ENCODE measurements around the gene C16orf90. TPM values are rescaled to one million over a fixed set of nuclear protein-coding genes. Genes with fewer than 3 reads are reported as not detected.

C16orf90 gene
- total and polyA plus RNA-seq, 2 donors (not counting 1 experiment from before 2014, with no cell fraction given), result not detected

DNA sequence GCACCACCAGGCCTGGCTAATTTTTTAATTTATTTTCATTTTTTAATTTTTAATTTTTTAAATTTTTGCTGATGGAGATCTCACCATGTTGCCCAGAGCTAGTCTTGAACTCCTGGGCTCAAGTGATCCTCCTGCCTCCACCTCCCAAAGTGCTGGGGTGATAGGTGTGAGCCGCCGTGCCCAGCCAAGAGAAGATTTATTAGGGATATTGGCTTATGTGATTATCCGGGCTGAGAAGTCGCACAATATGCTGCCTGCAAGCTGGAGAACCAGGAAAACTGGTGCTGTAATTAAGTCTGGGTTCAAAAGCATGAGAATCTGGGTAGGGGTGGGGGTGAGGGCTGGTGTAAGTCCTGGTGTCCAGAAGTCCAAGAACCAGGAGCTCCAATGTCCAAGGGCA is 2.5 kb upstream of the C16orf90 start:
- H3K4me3 Mint-ChIP-seq, result no peak overlapping the region
- Histone ChIP-seq H3K27ac (ENCODE audit: low read length in 2 of 2) (no peak overlapping the region), H2AFZ (ENCODE audit: insufficient read depth, low read depth, low read length, poor library complexity, severe bottlenecking) (no peak overlapping the region), H3K4me2 (replicated peaks; ENCODE audit: low read depth, low read length, poor library complexity, severe bottlenecking) (no peak overlapping the region), H3K9me3 (ENCODE audit: control extremely low read depth in 1 of 3, control insufficient read depth in 2 of 3, insufficient read depth in 1 of 3, low read length in 2 of 3) (peaks cover 0 to 6% (median 0%) of the 10 kb centered on the region in 3 donors), H3K4me1 (ENCODE audit: control insufficient read depth in 2 of 2, insufficient read depth in 2 of 2, low read length in 2 of 2) (peaks cover 11 to 19% of the 10 kb centered on the region in 2 donors), H3K27me3 (replicated peaks in 1 of 4; ENCODE audit: control extremely low read depth in 1 of 4, control insufficient read depth in 3 of 4, insufficient read depth in 4 of 4, low read length in 3 of 4) (no peaks in the 10 kb centered on the region), H4K20me1 (ENCODE audit: control insufficient read depth, insufficient read depth, low read length, poor library complexity, severe bottlenecking) (no peaks in the 10 kb centered on the region), H3K36me3 (replicated peaks in 1 of 2; ENCODE audit: control extremely low read depth in 1 of 2, control insufficient read depth in 1 of 2, extremely low read depth in 1 of 2, insufficient read depth in 2 of 2, low read length in 1 of 2) (no peaks in the 10 kb centered on the region), H3K9ac (ENCODE audit: low read length) (no peak overlapping the region), H3K4me3 (ENCODE audit: control extremely low read depth in 1 of 5, extremely low read depth in 1 of 5, insufficient read depth in 1 of 5, low read depth in 2 of 5, low read length in 4 of 5) (no peak overlapping the region), H3K79me2 (ENCODE audit: control insufficient read depth, insufficient read depth, low read length) (peaks cover 6% of the 10 kb centered on the region)
- intact Hi-C loops (cut with micrococcal nuclease), result no loop called here
- DNase-seq (no peak), ATAC-seq (ENCODE audit: low read depth) (no peak)
- POLR2A ChIA-PET, result no interaction called here
- 94% methylated on average over 2 of the region's 4 CpGs for WGBS (ENCODE audit: insufficient coverage)
- CTCF ChIA-PET, result no interaction called here
- H3K27ac Mint-ChIP-seq, result peak overlapping the region; percentile 59
- no peaks in the 10 kb centered on the region for H3K27me3 Mint-ChIP-seq
- H3K9me3 Mint-ChIP-seq (ENCODE audit: insufficient read depth), result no peaks in the 10 kb centered on the region
- H3K4me1 Mint-ChIP-seq, result peaks cover 28% of the 10 kb centered on the region
- no peak for TF ChIP-seq EZH2 (IDR thresholded peaks at IDR 0.05; ENCODE audit: borderline replicate concordance, insufficient read depth, low read depth, low read length, poor library complexity, severe bottlenecking)
- TF ChIP-seq CTCF (IDR thresholded peaks at IDR 0.05), result no peak

DNA sequence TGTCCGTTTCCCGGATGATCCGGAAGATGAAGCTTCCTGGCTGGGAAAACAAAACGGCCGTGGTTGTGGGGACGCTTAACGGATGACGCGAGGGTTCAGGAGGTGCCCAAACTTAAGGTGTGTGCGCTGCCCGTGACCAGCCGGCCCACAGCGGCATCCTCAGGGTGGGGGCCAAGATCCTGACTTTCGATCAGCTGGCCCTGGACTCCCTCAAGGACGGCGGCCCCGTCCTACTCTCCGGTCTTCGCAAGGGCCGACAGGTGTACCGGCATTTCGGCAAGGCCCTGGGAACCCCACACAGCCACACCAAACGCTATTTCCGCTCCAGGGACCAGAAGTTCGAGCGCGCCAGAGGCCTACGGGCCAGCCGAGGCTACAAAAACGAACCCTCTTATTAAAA is 1.1 kb upstream of the C16orf90 start:
- H3K27ac ChIP-seq (ENCODE audit: low read length in 2 of 2), result no peak overlapping the region
- H3K9me3 ChIP-seq (ENCODE audit: control extremely low read depth in 1 of 3, control insufficient read depth in 2 of 3, insufficient read depth in 1 of 3, low read length in 2 of 3), result peaks cover 0 to 6% (median 0%) of the 10 kb centered on the region in 3 donors
- CTCF ChIA-PET, result no interaction called here
- H3K9ac ChIP-seq (ENCODE audit: low read length), result no peak overlapping the region
- Mint-ChIP-seq H3K4me3 (no peak overlapping the region), H3K4me1 (peaks cover 19% of the 10 kb centered on the region), H3K9me3 (ENCODE audit: insufficient read depth) (no peaks in the 10 kb centered on the region), H3K27ac (no peak overlapping the region), H3K27me3 (no peaks in the 10 kb centered on the region)
- no peak overlapping the region for H2AFZ ChIP-seq (ENCODE audit: insufficient read depth, low read depth, low read length, poor library complexity, severe bottlenecking)
- H3K79me2 ChIP-seq (ENCODE audit: control insufficient read depth, insufficient read depth, low read length), result peaks cover under 1% of the 10 kb centered on the region
- WGBS (ENCODE audit: insufficient coverage), result 95% methylated on average over 30 of the region's 30 CpGs
- peaks cover 6 to 12% of the 10 kb centered on the region in 2 donors for H3K4me1 ChIP-seq (ENCODE audit: control insufficient read depth in 2 of 2, insufficient read depth in 2 of 2, low read length in 2 of 2)
- POLR2A ChIA-PET, result no interaction called here
- H3K4me2 ChIP-seq (replicated peaks; ENCODE audit: low read depth, low read length, poor library complexity, severe bottlenecking), result no peak overlapping the region
- no peak for TF ChIP-seq CTCF (IDR thresholded peaks at IDR 0.05)
- H4K20me1 ChIP-seq (ENCODE audit: control insufficient read depth, insufficient read depth, low read length, poor library complexity, severe bottlenecking), result no peaks in the 10 kb centered on the region
- H3K4me3 ChIP-seq (ENCODE audit: control extremely low read depth in 1 of 5, extremely low read depth in 1 of 5, insufficient read depth in 1 of 5, low read depth in 2 of 5, low read length in 4 of 5), result no peak overlapping the region
- no peaks in the 10 kb centered on the region for H3K36me3 ChIP-seq (replicated peaks in 1 of 2; ENCODE audit: control extremely low read depth in 1 of 2, control insufficient read depth in 1 of 2, extremely low read depth in 1 of 2, insufficient read depth in 2 of 2, low read length in 1 of 2)
- DNase-seq, result no peak
- no peak for ATAC-seq (ENCODE audit: low read depth)
- intact Hi-C loops (cut with micrococcal nuclease), result no loop called here
- H3K27me3 ChIP-seq (replicated peaks in 1 of 4; ENCODE audit: control extremely low read depth in 1 of 4, control insufficient read depth in 3 of 4, insufficient read depth in 4 of 4, low read length in 3 of 4), result no peaks in the 10 kb centered on the region

Measured in B cell (primary cell).